HepG2 (cell line): ENCODE data around the gene CALY. TPM values are rescaled to one million over a fixed set of nuclear protein-coding genes. Genes with fewer than 3 reads are reported as not detected.

Experiments
- ATAC-seq: fragments of 200-7000 bp; cut with Tn5 transposase; 3 replicates; pipeline ENCODE4 v1.9.1; 2020; ENCODE audit warnings: mild to moderate bottlenecking, moderate library complexity
- BruUV-seq: library from RNA; stranded (reverse); fragments of 400-500 nt; replicated peaks from 2 replicates; lab custom pipeline; 2021; lab: Mats Ljungman, UMichigan
- CTCF ChIA-PET: fragments of 300-600 bp; formaldehyde crosslinking; extraction: SDS; loops from one replicate; lab custom pipeline; 2021; ENCODE audit warnings: low total read pairs, inconsistent platforms, low intra/inter-chr PET ratio; lab: Yijun Ruan, JAX
- POLR2A ChIA-PET: fragments of 350-600 bp; sonication (Branson Sonifier 250); formaldehyde crosslinking; loops from one replicate; lab custom pipeline; 2020; ENCODE audit warnings: antibody characterized with exemption, inconsistent platforms; lab: Yijun Ruan, JAX
- DNase-seq: peaks from one replicate; pipeline ENCODE4 v3.0.0-alpha.2; 2015; ENCODE audit warnings: low spot score
- FAIRE-seq: peaks from 3 replicates; lab custom pipeline; 2011; peaks lifted over from hg19 to GRCh38; lab: Jason Lieb, UNC
- H2AFZ ChIP-seq: one replicate; pipeline ENCODE4 v1.6.1; 2011; ENCODE audit warnings: low read length, inconsistent platforms
- H3K27ac ChIP-seq: fragments of 300-600 bp; 3 replicates; pipeline ENCODE4 v1.8.0; 2011; ENCODE audit warnings: mixed run types, mild to moderate bottlenecking, mixed read lengths, low read length, inconsistent platforms; ENCODE audit not compliant: insufficient read depth; ENCODE audit errors: extremely low read length
- H3K27me3 ChIP-seq, 2 experiments: fragments of 200-600 bp in 1 of 2; 2 replicates in 1 of 2; 3 replicates in 1 of 2; pipeline versions ENCODE4 v1.6.0 to v1.8.0; 2011; ENCODE audit warnings: low read length in 2 of 2, mild to moderate bottlenecking in 2 of 2, moderate library complexity in 2 of 2, inconsistent platforms in 1 of 2; ENCODE audit not compliant: insufficient read depth in 2 of 2, control insufficient read depth in 1 of 2
- H3K36me3 ChIP-seq, 2 experiments: fragments of 200-600 bp in 1 of 2; replicated peaks in 1 of 2; 2 replicates in 1 of 2; 3 replicates in 1 of 2; pipeline versions ENCODE4 v1.5.1 to v1.8.0; 2011; ENCODE audit warnings: low read length in 2 of 2, inconsistent platforms in 1 of 2; ENCODE audit not compliant: insufficient read depth in 2 of 2, control insufficient read depth in 1 of 2
- H3K4me1 ChIP-seq: 2 replicates; pipeline ENCODE4 v1.5.1; 2012; ENCODE audit warnings: low read length, inconsistent platforms; ENCODE audit not compliant: insufficient read depth
- H3K4me2 ChIP-seq: 2 replicates; pipeline ENCODE4 v1.6.0; 2011; ENCODE audit warnings: low read depth, low read length, inconsistent platforms
- H3K4me3 ChIP-seq, 3 experiments: fragments of 200-600 bp in 1 of 3; sonication (generic), shearing (Covaris generic) in 1 of 3; replicated peaks in 1 of 3; 2 replicates each; pipeline ENCODE4 v1.5.1; 2011 to 2016; ENCODE audit warnings: low read length in 3 of 3, inconsistent platforms in 2 of 3, low read depth in 2 of 3, mild to moderate bottlenecking in 2 of 3, control low read depth in 1 of 3, mixed read lengths in 1 of 3; ENCODE audit not compliant: insufficient read depth in 1 of 3
- H3K79me2 ChIP-seq: one replicate; pipeline ENCODE4 v1.6.1; 2011; ENCODE audit warnings: low read length, inconsistent platforms; ENCODE audit not compliant: insufficient read depth
- H3K9ac ChIP-seq: 2 replicates; pipeline ENCODE4 v1.6.0; 2011; ENCODE audit warnings: mild to moderate bottlenecking, low read depth, low read length, inconsistent platforms; ENCODE audit not compliant: insufficient read depth
- H3K9me3 ChIP-seq: 2 replicates; pipeline ENCODE4 v1.5.1; 2012; ENCODE audit warnings: mild to moderate bottlenecking, low read length
- H4K20me1 ChIP-seq: 2 replicates; pipeline ENCODE4 v1.6.0; 2011; ENCODE audit warnings: inconsistent platforms, mild to moderate bottlenecking, low read length, moderate library complexity; ENCODE audit not compliant: insufficient read depth
- ARNT ChIP-seq: fragments of 450-650 bp; IDR thresholded peaks from 2 replicates; pipeline ENCODE4 v1.6.1; 2017
- EEA1 ChIP-seq: sonication (generic); formaldehyde crosslinking; IDR thresholded peaks from 2 replicates; pipeline ENCODE4 v1.5.1; 2020; ENCODE audit warnings: mild to moderate bottlenecking, missing genetic modification reagents, borderline replicate concordance
- GABPA ChIP-seq, 2 experiments: IDR thresholded peaks; 2 replicates each; pipeline ENCODE4 v1.6.1; 2011 to 2016; ENCODE audit warnings: low read depth in 2 of 2, low read length in 1 of 2, missing biosample characterization in 1 of 2, missing genetic modification characterization in 1 of 2
- GABPB1 ChIP-seq: IDR thresholded peaks from 2 replicates; pipeline ENCODE4 v1.6.1; 2016; ENCODE audit warnings: mild to moderate bottlenecking, missing genetic modification reagents, moderate library complexity, missing compliant biosample characterization
- KLF12 ChIP-seq: sonication (generic); formaldehyde crosslinking; IDR thresholded peaks from 2 replicates; pipeline ENCODE4 v1.4.0; 2020; ENCODE audit warnings: missing genetic modification reagents, borderline replicate concordance
- NAIF1 ChIP-seq: sonication (generic); formaldehyde crosslinking; IDR thresholded peaks from 2 replicates; pipeline ENCODE4 v1.5.0; 2020; ENCODE audit warnings: mild to moderate bottlenecking, missing genetic modification reagents, borderline replicate concordance
- NR2F6 ChIP-seq, 2 experiments: IDR thresholded peaks; 2 replicates each; pipeline ENCODE4 v1.6.1; 2016; ENCODE audit warnings: antibody characterized with exemption in 1 of 2, mild to moderate bottlenecking in 1 of 2
- SETDB1 ChIP-seq: sonication (generic); formaldehyde crosslinking; IDR thresholded peaks from 2 replicates; pipeline ENCODE4 v1.5.1; 2020; ENCODE audit warnings: missing genetic modification reagents, mild to moderate bottlenecking, borderline replicate concordance
- YY1 ChIP-seq: IDR thresholded peaks from 2 replicates; pipeline ENCODE4 v1.6.1; 2011; ENCODE audit warnings: low read length, low read depth, moderate library complexity, mild to moderate bottlenecking; ENCODE audit not compliant: insufficient read depth, insufficient replicate concordance
- ZNF383 ChIP-seq: sonication (generic); formaldehyde crosslinking; IDR thresholded peaks from 2 replicates; pipeline ENCODE4 v1.4.0; 2020; ENCODE audit warnings: missing genetic modification reagents, mild to moderate bottlenecking, borderline replicate concordance
- ZNF670 ChIP-seq: sonication (generic); formaldehyde crosslinking; IDR thresholded peaks from 2 replicates; pipeline ENCODE4 v1.8.0; 2022; ENCODE audit warnings: mild to moderate bottlenecking, missing genetic modification reagents, borderline replicate concordance
- ZNF83 ChIP-seq: sonication (generic); formaldehyde crosslinking; IDR thresholded peaks from 2 replicates; pipeline ENCODE4 v1.4.0; 2020; ENCODE audit warnings: missing genetic modification reagents, mild to moderate bottlenecking, borderline replicate concordance
- WGBS: methylation state at CpG from one replicate; pipeline ENCODE4 v1.1.6; 2017; ENCODE audit warnings: low lambda C conversion rate; 5-methylcytosine and 5-hydroxymethylcytosine counted together
- in situ Hi-C: cut with HindIII; loops from 2 replicates; pipeline ENCODE4 v1.10.0; 2017; ENCODE audit warnings: low pct_unique_long_range_greater_than_20kb; ENCODE audit not compliant: extremely low pct_ligation_motif_present
- intact Hi-C: fragments of 100-400 bp; cut with micrococcal nuclease; formaldehyde crosslinking; loops from one replicate; pipeline ENCODE4 v1.10.0; 2022; ENCODE audit not compliant: unreplicated experiment
- polyA plus RNA-seq, 8 experiments: library from polyadenylated mRNA; depleted of rRNA in 3 of 8; stranded (reverse) in 7 of 8; unstranded in 1 of 8; fragments of >200 nt; fragmentation: Illumina TruSeq in 4 of 8; extraction: Trizol in 4 of 8; gene quantifications; 2 replicates each; pipeline versions ENCODE4 v1.2.1 to v1.2.3, GENCODE V29; 2011 to 2016; ENCODE audit warnings: low read depth in 4 of 8, missing spikeins in 1 of 8, mixed read lengths in 1 of 8; ENCODE audit not compliant: insufficient read depth in 1 of 8
- total RNA-seq, 5 experiments: library from RNA; depleted of rRNA; stranded (reverse); fragments of >200 nt; fragmentation: Illumina TruSeq; extraction: Trizol; gene quantifications; 2 replicates each; pipeline ENCODE4 v1.2.3, GENCODE V29; 2016; ENCODE audit warnings: low read depth in 1 of 5
- TF ChIP-seq, protein P1 (sequence below): sonication (generic); formaldehyde crosslinking; IDR thresholded peaks from 2 replicates; pipeline ENCODE4 v1.5.0; 2020; ENCODE audit warnings: missing genetic modification reagents
- TF ChIP-seq, protein P2 (sequence below): sonication (generic); formaldehyde crosslinking; IDR thresholded peaks from 2 replicates; pipeline ENCODE4 v1.4.0; 2020; ENCODE audit warnings: mild to moderate bottlenecking, missing genetic modification reagents
- TF ChIP-seq, protein P3 (sequence below): sonication (generic); formaldehyde crosslinking; IDR thresholded peaks from 2 replicates; pipeline ENCODE4 v1.4.0; 2020; ENCODE audit warnings: missing genetic modification reagents

Gene CALY
- total and polyA plus RNA-seq, 2 of the 13 experiments (the other 11 are each of a cell fraction or from before 2014, with no cell fraction given) = 0.08 TPM; not detected in 1

DNA sequence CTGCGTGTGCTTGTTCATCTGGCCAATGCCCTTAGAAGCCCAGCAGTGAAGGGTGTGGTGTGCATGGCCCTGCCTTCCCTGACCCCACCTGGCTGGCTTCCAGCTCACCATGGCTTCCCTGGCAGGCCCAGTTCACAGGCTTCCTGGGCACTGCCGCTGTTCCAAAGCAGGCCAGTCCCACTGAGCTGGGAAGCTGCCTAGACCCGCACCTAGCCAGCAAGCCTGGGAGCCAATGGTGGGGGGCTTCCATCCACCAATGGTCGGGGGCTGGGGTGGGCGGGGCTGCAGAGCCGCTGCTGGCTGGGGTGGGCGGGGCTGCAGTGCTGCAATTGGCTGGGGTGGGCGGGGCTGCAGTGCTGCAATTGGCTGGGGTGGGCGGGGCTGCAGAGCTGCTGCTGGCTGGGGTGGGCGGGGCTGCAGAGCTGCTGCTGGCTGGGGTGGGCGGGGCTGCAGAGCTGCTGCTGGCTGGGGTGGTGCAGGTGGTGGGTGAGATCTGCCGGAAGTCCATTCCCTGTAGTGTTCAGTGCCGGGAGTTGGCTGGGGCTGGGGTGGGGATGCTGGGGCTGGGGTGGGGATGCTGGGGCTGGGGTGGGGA lies 12.4 kb downstream of the CALY start:
- no peaks in the 10 kb centered on the region for H3K36me3 ChIP-seq
- no TSS peak for BruUV-seq
- no peak overlapping the region for H3K27ac ChIP-seq
- no peak for FAIRE-seq
- no peaks in the 10 kb centered on the region for H4K20me1 ChIP-seq
- ChIA-PET POLR2A (interaction anchor here (0.5 to 2.6 kb wide), 10 partner anchors 10 to 67 kb away, joined by 3 to 18 read pairs (median 4); partner anchors contain the start of genes CALY, ECHS1, FUOM and PRAP1), CTCF (no interaction called here)
- 0% methylated on average over 1 of the region's 13 CpGs for WGBS
- H3K4me3 ChIP-seq = peak overlapping the region; percentile 52 to 74 (median 61); a peak in 5 of 6 replicates
- peaks cover 4 to 47% of the 10 kb centered on the region in 2 experiments for H3K27me3 ChIP-seq
- H3K9me3 ChIP-seq = no peaks in the 10 kb centered on the region
- in situ Hi-C loops (no loop called here), intact Hi-C loops (loop anchor here (10.0 kb wide), 1 partner anchor 51 kb away; the partner anchor contains the start of genes ECHS1 and PAOX)
- peak; percentile 79 for ATAC-seq
- H3K9ac ChIP-seq = no peak overlapping the region; the same call in 1 of the 2 replicates
- H2AFZ ChIP-seq = no peak overlapping the region
- H3K79me2 ChIP-seq = no peaks in the 10 kb centered on the region
- H3K4me2 ChIP-seq = peak overlapping the region; percentile 61
- peaks cover 28% of the 10 kb centered on the region for H3K4me1 ChIP-seq
- peak; percentile 62 for DNase-seq
- TF ChIP-seq SETDB1 (CRISPR knock-in tag) = no peak
- no peak for TF ChIP-seq ZNF670
- TF ChIP-seq, protein P1, sequence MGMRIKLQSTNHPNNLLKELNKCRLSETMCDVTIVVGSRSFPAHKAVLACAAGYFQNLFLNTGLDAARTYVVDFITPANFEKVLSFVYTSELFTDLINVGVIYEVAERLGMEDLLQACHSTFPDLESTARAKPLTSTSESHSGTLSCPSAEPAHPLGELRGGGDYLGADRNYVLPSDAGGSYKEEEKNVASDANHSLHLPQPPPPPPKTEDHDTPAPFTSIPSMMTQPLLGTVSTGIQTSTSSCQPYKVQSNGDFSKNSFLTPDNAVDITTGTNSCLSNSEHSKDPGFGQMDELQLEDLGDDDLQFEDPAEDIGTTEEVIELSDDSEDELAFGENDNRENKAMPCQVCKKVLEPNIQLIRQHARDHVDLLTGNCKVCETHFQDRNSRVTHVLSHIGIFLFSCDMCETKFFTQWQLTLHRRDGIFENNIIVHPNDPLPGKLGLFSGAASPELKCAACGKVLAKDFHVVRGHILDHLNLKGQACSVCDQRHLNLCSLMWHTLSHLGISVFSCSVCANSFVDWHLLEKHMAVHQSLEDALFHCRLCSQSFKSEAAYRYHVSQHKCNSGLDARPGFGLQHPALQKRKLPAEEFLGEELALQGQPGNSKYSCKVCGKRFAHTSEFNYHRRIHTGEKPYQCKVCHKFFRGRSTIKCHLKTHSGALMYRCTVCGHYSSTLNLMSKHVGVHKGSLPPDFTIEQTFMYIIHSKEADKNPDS (CRISPR knock-in tag) = 0 out of 2 replicates have a peak, but pooled peaks have one; percentile 29
- no peak for TF ChIP-seq KLF12
- TF ChIP-seq NR2F6 (IDR thresholded peaks at IDR 0.05) = no peak
- peak; percentile 45; the same call in 1 of the 2 replicates for TF ChIP-seq NR2F6 (CRISPR knock-in tag; IDR thresholded peaks at IDR 0.05)
- TF ChIP-seq ARNT = no peak
- no peak for TF ChIP-seq ZNF83 (CRISPR knock-in tag)
- no peak for TF ChIP-seq NAIF1 (CRISPR knock-in tag)
- TF ChIP-seq YY1 = peak; percentile 26
- TF ChIP-seq GABPA (IDR thresholded peaks at IDR 0.05; ENCODE audit: low read depth, low read length) = peak; percentile 56
- TF ChIP-seq GABPA (CRISPR knock-in tag; IDR thresholded peaks at IDR 0.05; ENCODE audit: low read depth) = peak; percentile 84
- TF ChIP-seq, protein P2, sequence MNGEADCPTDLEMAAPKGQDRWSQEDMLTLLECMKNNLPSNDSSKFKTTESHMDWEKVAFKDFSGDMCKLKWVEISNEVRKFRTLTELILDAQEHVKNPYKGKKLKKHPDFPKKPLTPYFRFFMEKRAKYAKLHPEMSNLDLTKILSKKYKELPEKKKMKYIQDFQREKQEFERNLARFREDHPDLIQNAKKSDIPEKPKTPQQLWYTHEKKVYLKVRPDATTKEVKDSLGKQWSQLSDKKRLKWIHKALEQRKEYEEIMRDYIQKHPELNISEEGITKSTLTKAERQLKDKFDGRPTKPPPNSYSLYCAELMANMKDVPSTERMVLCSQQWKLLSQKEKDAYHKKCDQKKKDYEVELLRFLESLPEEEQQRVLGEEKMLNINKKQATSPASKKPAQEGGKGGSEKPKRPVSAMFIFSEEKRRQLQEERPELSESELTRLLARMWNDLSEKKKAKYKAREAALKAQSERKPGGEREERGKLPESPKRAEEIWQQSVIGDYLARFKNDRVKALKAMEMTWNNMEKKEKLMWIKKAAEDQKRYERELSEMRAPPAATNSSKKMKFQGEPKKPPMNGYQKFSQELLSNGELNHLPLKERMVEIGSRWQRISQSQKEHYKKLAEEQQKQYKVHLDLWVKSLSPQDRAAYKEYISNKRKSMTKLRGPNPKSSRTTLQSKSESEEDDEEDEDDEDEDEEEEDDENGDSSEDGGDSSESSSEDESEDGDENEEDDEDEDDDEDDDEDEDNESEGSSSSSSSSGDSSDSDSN (CRISPR knock-in tag) = no peak
- TF ChIP-seq EEA1 (CRISPR knock-in tag) = no peak
- TF ChIP-seq, protein P3, sequence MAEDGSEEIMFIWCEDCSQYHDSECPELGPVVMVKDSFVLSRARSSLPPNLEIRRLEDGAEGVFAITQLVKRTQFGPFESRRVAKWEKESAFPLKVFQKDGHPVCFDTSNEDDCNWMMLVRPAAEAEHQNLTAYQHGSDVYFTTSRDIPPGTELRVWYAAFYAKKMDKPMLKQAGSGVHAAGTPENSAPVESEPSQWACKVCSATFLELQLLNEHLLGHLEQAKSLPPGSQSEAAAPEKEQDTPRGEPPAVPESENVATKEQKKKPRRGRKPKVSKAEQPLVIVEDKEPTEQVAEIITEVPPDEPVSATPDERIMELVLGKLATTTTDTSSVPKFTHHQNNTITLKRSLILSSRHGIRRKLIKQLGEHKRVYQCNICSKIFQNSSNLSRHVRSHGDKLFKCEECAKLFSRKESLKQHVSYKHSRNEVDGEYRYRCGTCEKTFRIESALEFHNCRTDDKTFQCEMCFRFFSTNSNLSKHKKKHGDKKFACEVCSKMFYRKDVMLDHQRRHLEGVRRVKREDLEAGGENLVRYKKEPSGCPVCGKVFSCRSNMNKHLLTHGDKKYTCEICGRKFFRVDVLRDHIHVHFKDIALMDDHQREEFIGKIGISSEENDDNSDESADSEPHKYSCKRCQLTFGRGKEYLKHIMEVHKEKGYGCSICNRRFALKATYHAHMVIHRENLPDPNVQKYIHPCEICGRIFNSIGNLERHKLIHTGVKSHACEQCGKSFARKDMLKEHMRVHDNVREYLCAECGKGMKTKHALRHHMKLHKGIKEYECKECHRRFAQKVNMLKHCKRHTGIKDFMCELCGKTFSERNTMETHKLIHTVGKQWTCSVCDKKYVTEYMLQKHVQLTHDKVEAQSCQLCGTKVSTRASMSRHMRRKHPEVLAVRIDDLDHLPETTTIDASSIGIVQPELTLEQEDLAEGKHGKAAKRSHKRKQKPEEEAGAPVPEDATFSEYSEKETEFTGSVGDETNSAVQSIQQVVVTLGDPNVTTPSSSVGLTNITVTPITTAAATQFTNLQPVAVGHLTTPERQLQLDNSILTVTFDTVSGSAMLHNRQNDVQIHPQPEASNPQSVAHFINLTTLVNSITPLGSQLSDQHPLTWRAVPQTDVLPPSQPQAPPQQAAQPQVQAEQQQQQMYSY (CRISPR knock-in tag) = peak; percentile 92
- TF ChIP-seq GABPB1 = peak; percentile 79
- TF ChIP-seq ZNF383 (CRISPR knock-in tag) = no peak
